ENCODE measurements around the gene MRPL2.
A peak's percentile ranks its signal among the peaks of the same experiment; 100 is the strongest.

The MRPL2 gene

DNA sequence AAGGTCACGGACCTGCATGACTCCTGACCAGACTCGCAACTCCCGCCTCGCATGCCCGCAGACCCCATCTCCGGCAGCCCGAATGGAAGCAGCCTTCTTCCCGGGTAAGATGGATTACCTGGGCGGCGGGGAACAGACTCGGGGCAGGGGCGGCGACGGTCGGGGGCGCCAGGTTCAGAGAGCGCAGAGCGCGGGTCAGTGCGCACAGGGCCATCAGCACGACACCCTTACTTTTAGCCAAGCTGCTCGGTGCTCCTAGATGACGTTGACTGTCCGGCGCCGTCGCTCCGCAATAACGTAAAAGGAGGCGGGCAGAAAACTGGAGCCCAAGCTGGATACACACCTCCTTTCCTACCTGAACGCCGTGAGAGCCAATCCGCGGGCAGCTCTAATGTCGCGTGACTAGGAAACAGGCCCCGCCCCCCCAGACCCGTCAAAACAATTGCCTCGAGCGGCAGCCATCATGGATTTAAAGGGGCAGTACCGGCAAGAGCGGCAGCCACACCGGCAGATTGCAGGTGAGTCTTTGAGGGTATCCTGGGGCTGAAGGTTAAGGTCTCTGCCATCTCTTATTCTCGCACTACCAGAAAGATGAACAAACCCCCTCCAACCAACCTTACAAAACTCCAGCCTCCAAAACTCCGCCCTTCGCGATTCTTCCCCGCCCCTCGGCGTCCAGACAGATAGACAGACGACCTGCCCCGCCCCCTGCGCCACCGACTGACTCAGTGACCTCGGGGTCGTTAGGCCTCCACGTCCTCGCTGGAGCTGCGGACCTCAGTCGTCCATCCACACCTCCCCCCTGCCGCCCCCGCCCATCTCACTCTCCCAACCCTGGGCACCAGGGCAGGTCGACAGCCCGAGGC lies at the start of gene MRPL2, which contains the start of gene KLC4:
Gene MRPL2 (minus strand): TSS at position 267 of the 866 bp plus-strand sequence. CDS start 53 bp downstream, at position 214.
Gene KLC4 (plus strand): TSS at position 464 of the 866 bp plus-strand sequence. CDS start 1,705 bp downstream, outside the sequence.
- DNase-seq (ENCODE audit: low read depth) = peak; percentile 97

DNA sequence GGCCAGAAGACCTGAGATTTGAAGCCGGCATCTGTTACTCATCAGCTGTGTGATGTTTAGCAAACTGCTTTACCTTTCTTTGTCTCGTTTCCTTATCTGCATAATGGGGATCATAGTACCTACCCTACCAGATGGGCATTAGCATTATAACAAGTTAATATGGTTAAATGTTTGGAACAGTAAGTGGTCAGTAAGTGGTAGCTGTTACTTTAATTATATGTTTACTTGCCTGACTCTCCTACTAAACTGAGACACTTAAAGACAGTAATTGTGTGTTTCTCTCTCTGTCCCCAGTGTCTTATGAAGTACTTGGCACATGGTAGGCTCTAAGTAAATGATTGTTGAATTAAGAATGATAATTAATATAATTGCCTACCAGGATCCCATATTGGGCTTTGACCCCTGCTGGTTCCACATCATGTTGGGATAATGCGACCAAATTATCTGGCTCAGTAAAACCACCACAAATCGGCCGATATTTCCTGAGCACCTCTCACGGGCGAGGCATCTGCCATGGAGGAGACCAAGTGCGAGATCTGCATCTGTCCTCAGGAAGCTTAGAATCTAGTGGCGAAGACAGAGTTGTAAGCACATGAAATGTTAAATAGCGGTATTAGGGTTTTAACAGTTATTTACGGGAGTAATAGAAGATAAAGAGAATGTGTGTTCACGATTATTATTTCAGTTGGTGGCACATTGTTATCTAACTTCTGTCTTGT lies 48.3 kb upstream of the MRPL2 start:
- no peak for DNase-seq (ENCODE audit: low read depth)

DNA sequence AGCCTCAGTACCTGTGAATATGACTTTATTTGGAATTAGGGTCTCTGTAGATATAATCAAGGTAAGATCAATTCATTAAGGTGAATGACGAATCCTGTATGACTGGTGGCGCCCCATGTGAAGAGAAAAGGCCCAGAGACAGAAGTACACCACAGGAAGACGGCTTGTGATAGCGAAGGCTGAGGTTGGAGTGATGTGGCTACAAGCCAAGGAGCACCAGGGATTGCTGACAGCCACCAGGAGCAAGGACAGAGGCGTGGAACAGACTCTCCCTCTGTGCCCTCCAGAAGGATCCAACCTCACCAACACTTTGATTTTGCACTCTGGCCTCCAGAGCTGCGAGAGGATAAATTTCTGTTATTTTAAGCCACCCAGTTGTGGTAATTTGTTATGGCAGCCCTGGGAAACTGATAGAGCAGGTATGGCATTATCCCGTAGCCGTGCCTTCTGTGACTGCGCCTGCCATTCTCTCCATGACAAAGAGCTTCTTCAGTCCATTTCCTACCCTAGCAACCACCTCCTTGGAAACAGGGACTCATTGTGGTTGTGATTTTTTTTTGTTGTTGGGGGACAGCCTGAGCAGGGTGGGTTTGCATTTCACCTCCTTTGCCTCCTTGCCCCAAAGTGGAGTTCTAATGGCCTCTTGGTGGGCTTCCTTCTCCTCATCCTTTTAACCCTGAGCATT lies 46.4 kb upstream of the MRPL2 start:
- no peak for DNase-seq (ENCODE audit: low read depth)

DNA sequence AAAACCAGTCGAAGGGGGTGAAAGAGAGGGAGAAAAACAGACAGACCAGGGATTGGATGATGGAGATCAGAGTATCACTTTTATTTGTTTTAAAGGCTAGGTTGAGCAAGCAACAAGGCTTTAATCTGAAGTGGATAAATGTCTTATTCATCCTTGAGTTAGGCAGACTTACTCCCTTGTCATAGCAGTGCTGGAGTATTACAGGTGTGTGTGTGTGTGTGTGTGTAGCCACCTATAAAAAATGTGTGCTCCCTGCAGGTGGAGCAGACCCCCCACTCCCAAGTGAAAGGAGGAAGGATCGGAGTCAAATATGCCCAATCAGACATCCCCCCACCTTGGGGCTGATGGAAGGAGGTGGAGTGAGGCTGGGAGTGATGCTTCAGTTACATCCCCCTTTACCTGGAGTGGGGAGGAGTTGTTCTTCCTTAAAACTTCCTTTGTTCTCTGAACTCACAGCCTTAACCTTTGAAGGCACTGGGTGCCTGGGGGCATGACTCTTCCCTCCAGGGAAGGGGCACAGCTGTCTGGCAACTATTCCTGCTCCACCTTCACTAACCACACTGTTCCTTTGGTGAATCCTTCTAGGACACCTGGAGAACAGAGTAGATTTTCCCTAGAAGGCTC lies 44.1 kb upstream of the MRPL2 start:
- no peak for DNase-seq (ENCODE audit: low read depth)

DNA sequence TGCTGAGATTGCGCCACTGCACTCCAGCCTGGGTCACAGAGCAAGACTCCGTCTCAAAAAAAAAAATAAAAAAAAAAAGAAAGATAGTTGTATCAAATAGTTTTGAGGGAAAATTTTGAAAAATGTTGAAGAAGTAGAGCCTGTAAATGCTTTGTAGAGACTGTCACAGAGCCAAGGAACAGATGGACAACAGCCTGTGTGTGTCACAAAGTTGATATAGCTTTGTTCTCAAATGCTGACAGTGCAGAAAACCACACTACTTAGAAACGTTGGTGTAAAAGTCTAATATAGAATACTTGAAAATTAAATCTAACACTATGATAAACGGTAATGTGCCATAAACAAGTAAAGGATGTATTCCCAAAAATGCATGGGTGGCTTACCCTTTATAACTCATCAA lies 42.3 kb upstream of the MRPL2 start:
- DNase-seq (ENCODE audit: low read depth) = no peak

DNA sequence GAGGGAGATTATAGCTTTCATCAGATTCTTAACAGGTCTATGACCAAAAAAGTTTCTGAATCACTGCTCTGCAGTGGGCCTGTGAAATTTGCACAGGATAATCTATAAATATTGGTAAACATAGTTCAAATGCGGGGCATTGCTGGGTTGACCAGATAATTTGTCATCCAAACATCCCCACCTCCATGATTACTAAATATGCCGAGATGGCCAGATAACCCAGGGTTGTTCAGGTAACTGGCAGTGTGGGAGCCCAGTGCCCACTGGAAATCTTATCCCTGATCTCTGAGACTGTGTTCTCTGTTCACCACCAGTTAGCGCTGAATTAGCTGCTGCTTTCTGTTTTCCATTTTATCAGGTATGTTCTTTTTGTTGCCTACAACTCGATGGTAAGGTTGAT lies 38.3 kb upstream of the MRPL2 start:
- DNase-seq (ENCODE audit: low read depth) = no peak

- DNase-seq (ENCODE audit: low read depth) = no peak
These were observed 37.9 kb upstream of the MRPL2 start for GRCh38 chr6:43097098-43097489.

GRCh38 chr6:43096451-43097097 lies 37.3 kb upstream of the MRPL2 start:
- DNase-seq (ENCODE audit: low read depth) = peak; percentile 97

DNA sequence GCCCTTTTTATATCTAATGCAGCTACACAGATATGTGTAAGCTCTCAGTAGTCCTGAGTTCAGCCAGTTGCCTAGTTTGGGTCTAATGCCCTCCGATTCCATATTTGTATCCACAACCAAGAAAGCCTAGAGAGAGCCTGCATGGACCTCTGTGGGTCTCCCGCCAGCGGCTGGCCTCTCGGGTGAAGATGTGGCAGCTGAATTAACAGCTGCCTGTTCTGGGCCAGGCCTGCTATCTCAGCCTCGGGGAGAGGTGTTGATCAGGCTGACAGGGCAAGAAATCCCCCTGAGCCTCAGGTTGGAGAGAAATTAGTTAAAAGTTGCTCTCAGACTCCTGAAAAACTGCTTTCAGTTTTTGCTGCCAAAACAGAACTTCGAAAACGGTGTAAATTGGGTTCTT lies 36.7 kb upstream of the MRPL2 start:
- DNase-seq (ENCODE audit: low read depth) = no peak

DNA sequence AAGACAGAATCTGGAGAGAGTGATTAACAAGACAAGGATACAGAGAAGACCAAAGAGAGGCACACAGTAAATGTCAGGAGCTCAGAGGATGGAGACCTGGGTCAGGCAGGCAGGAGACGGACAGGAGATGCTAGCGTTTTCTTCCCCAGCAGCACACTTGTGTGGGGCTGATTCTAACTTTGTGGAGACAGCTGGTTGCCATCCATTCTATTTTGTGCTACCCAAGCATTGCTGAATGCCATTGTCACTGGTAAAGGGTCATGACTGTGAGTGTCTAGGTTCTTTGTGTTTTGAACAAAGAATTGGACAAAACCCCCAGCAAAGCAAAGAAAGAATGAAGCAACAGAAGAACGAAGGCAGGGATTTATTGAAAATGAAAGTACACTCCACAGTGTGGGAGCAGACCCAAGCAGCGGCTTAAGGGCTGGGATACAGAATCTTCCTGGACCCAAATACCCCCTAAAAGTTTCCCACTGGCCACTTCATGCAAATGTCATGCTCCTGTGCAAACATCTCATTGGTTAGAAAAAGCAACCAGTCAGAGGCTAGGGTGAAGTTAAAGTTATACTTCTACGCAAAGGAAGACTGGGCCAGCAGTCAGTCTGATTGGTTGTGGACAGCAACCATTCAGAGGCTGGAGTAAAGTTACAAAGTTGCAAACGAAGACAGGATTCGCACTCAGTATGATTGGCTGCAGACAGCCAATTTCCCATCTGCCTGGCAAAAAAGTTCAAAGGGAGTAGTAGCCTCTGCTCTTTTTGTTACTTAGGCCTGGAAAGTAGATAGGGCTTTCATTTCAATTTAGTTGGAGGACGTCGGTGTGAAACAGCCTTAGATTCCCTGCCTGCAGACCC lies 34.4 kb upstream of the MRPL2 start:
- peak; percentile 91 for DNase-seq (ENCODE audit: low read depth)

DNA sequence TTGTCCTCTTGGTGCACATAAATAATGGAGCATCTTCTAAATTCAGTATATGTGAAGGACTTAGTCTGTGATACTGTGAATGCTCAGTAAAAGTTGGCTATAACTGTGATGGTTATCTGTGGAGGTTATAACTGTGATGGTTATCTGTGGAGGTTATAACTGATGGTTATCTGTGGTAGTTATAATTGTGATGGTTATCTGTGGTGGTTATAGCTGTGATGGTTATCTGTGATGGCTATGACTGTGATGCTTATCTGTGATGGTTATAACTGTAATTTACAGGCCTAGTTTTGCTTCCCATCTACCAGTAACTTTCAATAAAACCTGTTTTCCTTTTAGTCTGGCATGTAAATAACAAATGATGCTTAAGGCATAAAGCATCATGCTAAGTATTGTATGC lies 33.4 kb upstream of the MRPL2 start:
- no peak for DNase-seq (ENCODE audit: low read depth)

GRCh38 chr6:43091436-43091991 lies 32.3 kb upstream of the MRPL2 start:
- no peak for DNase-seq (ENCODE audit: low read depth)

GRCh38 chr6:43091020-43091419 lies 31.8 kb upstream of the MRPL2 start:
- DNase-seq (ENCODE audit: low read depth) = no peak

DNA sequence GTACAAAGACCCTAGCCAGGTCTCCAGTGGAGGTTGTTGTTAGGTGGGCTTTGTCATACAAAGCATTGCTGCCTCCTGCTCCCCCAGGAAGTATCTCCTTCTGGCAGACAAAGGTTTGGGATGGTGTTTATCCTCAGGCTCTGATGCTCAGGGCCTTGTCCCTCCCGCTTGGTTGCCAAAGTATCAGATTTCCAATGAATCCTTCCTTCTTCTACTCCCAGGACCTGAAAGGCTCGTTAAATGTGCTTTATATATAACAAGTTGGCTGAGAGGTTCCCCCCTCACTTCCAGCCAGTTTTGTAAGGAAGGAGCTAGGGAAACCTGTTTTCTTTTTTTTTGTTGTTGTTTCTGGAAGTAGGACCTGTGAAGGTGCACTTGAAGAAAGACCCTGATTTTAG lies 31.3 kb upstream of the MRPL2 start:
- DNase-seq (ENCODE audit: low read depth) = no peak

- peak; percentile 51 for DNase-seq (ENCODE audit: low read depth)
These were observed 30.8 kb upstream of the MRPL2 start for GRCh38 chr6:43089874-43090558.

GRCh38 chr6:43089467-43089866 lies 30.2 kb upstream of the MRPL2 start:
- DNase-seq (ENCODE audit: low read depth) = no peak

GRCh38 chr6:43088654-43089056 lies 29.4 kb upstream of the MRPL2 start:
- no peak for DNase-seq (ENCODE audit: low read depth)

DNA sequence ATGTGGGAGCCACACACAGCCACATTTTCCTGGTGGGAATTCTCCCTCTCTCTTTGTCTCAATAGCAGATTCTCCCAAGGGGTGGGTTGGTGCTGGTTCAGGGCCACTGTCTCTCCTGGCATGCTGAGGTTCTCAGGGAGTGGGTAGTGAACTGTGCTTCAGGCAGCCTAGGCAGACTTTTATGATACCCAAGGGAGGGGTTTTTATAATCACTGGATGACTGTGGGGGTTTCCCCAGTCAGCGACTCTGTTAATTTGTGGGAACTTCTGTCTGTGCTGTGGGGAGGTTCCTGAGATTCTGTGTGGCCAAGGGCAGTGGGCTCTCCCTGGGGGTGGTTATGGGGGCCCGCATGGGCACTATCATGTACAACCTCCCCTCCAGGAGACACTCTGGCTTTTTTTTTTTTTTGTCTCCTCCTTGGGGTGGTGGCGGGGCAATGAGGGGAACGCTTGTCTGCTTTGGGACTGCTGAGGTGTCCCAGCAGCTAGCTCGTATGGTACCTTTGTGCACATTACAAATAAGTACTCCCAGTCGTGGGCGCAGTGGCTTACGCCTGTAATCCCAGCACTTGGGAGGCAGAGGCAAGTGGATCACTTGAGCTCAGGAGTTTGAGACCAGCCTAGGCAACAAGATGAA lies 26.9 kb upstream of the MRPL2 start:
- no peak for DNase-seq (ENCODE audit: low read depth)
